A549 (cell line): ENCODE results near the gene RHEBL1. TPM values are rescaled to one million over a fixed set of nuclear protein-coding genes. Genes with fewer than 3 reads are reported as not detected.

ENCODE experiments used
- ATAC-seq, 2 experiments: fragments of 200-7000 bp in 1 of 2; fragments of >200 bp in 1 of 2; cut with Nextera tagmentation in 1 of 2; cut with Tn5 transposase in 1 of 2; 3 replicates each; pipeline versions ENCODE4 v1.8.0 to v1.9.1; 2018 to 2020; ENCODE audit warnings: mild to moderate bottlenecking in 1 of 2, moderate library complexity in 1 of 2
- CTCF ChIA-PET: fragments of 300-600 bp; sonication (Branson Sonifier 250); formaldehyde crosslinking; extraction: SDS; loops from one replicate; lab custom pipeline; 2021; ENCODE audit warnings: antibody characterized with exemption, inconsistent platforms; lab: Yijun Ruan, JAX
- POLR2A ChIA-PET: fragments of 350-600 bp; formaldehyde crosslinking; extraction: SDS; loops from one replicate; lab custom pipeline; 2021; ENCODE audit warnings: antibody characterized with exemption, inconsistent platforms; lab: Yijun Ruan, JAX
- DNase-seq, 2 experiments: peaks; one replicate each; pipeline versions ENCODE4 v3.0.0 to v3.0.0-alpha.2; 2011 to 2016; ENCODE audit warnings: low read depth in 1 of 2, low spot score in 1 of 2
- FAIRE-seq: peaks from 2 replicates; lab custom pipeline; 2011; peaks lifted over from hg19 to GRCh38; lab: Jason Lieb, UNC
- H3K27ac ChIP-seq, 2 experiments: fragments of >200 bp; sonication (Bioruptor Twin); formaldehyde crosslinking; 3 replicates each; pipeline ENCODE4 v1.5.1; 2016 to 2017
- H3K4me1 ChIP-seq: fragments of >200 bp; sonication (Bioruptor Twin); formaldehyde crosslinking; 3 replicates; pipeline ENCODE4 v1.6.1; 2016
- H3K4me2 ChIP-seq: fragments of >200 bp; sonication (Bioruptor Twin); formaldehyde crosslinking; 3 replicates; pipeline ENCODE4 v1.6.1; 2016
- H3K4me3 ChIP-seq: fragments of >200 bp; sonication (Bioruptor Twin); formaldehyde crosslinking; 3 replicates; pipeline ENCODE4 v1.5.1; 2016
- H3K9me3 ChIP-seq: fragments of >200 bp; sonication (Bioruptor Twin); formaldehyde crosslinking; 3 replicates; pipeline ENCODE4 v1.6.1; 2016
- BHLHE40 ChIP-seq: IDR thresholded peaks from 2 replicates; pipeline ENCODE4 v1.6.1; 2012; ENCODE audit warnings: low read depth, low read length, inconsistent platforms
- CBX2 ChIP-seq: fragments of 200-600 bp; sonication (generic); IDR thresholded peaks from 2 replicates; pipeline ENCODE4 v1.6.1; 2016; ENCODE audit warnings: low read depth, mild to moderate bottlenecking, borderline replicate concordance
- CBX8 ChIP-seq: fragments of 200-600 bp; sonication (generic); IDR thresholded peaks from 2 replicates; pipeline ENCODE4 v1.6.1; 2016
- CEBPB ChIP-seq, 2 experiments: fragments of >200 bp in 1 of 2; sonication (Bioruptor Twin) in 1 of 2; formaldehyde crosslinking in 1 of 2; IDR thresholded peaks; 2 replicates each; pipeline ENCODE4 v1.6.1; 2012 to 2016
- CHD4 ChIP-seq: fragments of 200-600 bp; sonication (generic); IDR thresholded peaks from 2 replicates; pipeline ENCODE4 v1.6.1; 2016; ENCODE audit warnings: antibody characterized with exemption, mild to moderate bottlenecking, borderline replicate concordance
- FOXS1 ChIP-seq: fragments of 250-450 bp; sonication (Bioruptor Pico); IDR thresholded peaks from 2 replicates; pipeline ENCODE4 v1.5.0; 2020; ENCODE audit warnings: mild to moderate bottlenecking, moderate library complexity
- HEYL ChIP-seq: fragments of 250-450 bp; sonication (Bioruptor Pico); IDR thresholded peaks from 2 replicates; pipeline ENCODE4 v1.8.0; 2021; ENCODE audit warnings: mild to moderate bottlenecking, moderate library complexity
- HOXB5 ChIP-seq: fragments of 250-450 bp; sonication (Bioruptor Pico); IDR thresholded peaks from 2 replicates; pipeline ENCODE4 v1.5.0; 2020; ENCODE audit warnings: mild to moderate bottlenecking, moderate library complexity
- JUNB ChIP-seq: fragments of >200 bp; sonication (Bioruptor Twin); formaldehyde crosslinking; IDR thresholded peaks from 2 replicates; pipeline ENCODE4 v1.6.1; 2016
- MAFK ChIP-seq: fragments of 450-650 bp; IDR thresholded peaks from 2 replicates; pipeline ENCODE4 v1.6.1; 2014; ENCODE audit not compliant: partially characterized antibody
- NR3C1 ChIP-seq: fragments of >200 bp; sonication (Bioruptor Twin); formaldehyde crosslinking; IDR thresholded peaks from 3 replicates; pipeline ENCODE4 v1.6.1; 2017
- POLR2AphosphoS2 ChIP-seq: conservative IDR thresholded peaks from 2 replicates; pipeline ENCODE4 v1.6.1; 2012; ENCODE audit warnings: low read length, improper control_type of control experiment, inconsistent platforms
- REST ChIP-seq: fragments of 200-600 bp; sonication (generic); IDR thresholded peaks from 2 replicates; pipeline ENCODE4 v1.6.1; 2016; ENCODE audit warnings: antibody characterized with exemption, mild to moderate bottlenecking, moderate library complexity
- RNF2 ChIP-seq: fragments of 200-600 bp; sonication (generic); IDR thresholded peaks from 2 replicates; pipeline ENCODE4 v1.6.1; 2016; ENCODE audit warnings: low read depth, mild to moderate bottlenecking, antibody characterized with exemption, moderate library complexity, borderline replicate concordance
- SMC3 ChIP-seq: fragments of >200 bp; sonication (Bioruptor Twin); formaldehyde crosslinking; IDR thresholded peaks from 3 replicates; pipeline ENCODE4 v1.6.1; 2018; ENCODE audit warnings: inconsistent platforms
- ZNF302 ChIP-seq: fragments of 250-450 bp; sonication (Bioruptor Pico); IDR thresholded peaks from 2 replicates; pipeline ENCODE4 v1.9.0; 2021; ENCODE audit warnings: inconsistent platforms, mild to moderate bottlenecking, moderate library complexity
- ZSCAN20 ChIP-seq: fragments of 250-450 bp; sonication (Bioruptor Pico); IDR thresholded peaks from 2 replicates; pipeline ENCODE4 v1.8.0; 2022; ENCODE audit warnings: mild to moderate bottlenecking, moderate library complexity
- WGBS: methylation state at CpG from one replicate; pipeline ENCODE4 v1.1.6; 2017; ENCODE audit errors: missing lambda C conversion rate; 5-methylcytosine and 5-hydroxymethylcytosine counted together
- polyA plus RNA-seq, 4 experiments: library from polyadenylated mRNA; depleted of rRNA in 3 of 4; stranded (reverse); fragments of >200 nt; fragmentation: RNase III in 1 of 4; extraction: RNeasy Plus Mini Kit Qiagen cat#74134 plus additional on column Dnase treatment in 1 of 4; gene quantifications; 2 replicates in 3 of 4; 3 replicates in 1 of 4; pipeline ENCODE4 v1.2.3, GENCODE V29; 2011 to 2017
- TF ChIP-seq, protein P1 (sequence below): IDR thresholded peaks from 2 replicates; pipeline ENCODE4 v1.6.1; 2012; ENCODE audit warnings: low read depth, borderline replicate concordance
- TF ChIP-seq, protein P2 (sequence below): IDR thresholded peaks from 2 replicates; pipeline ENCODE4 v1.6.1; 2012
- TF ChIP-seq, protein P3 (sequence below): fragments of 150-350 bp; IDR thresholded peaks from 2 replicates; pipeline ENCODE4 v1.6.1; 2014; ENCODE audit warnings: low read depth, mild to moderate bottlenecking, low read length

RHEBL1 gene
- polyA plus RNA-seq, 2 of the 4 experiments (the other 2 are of a cell fraction) = 2.1 to 4.0 TPM

DNA sequence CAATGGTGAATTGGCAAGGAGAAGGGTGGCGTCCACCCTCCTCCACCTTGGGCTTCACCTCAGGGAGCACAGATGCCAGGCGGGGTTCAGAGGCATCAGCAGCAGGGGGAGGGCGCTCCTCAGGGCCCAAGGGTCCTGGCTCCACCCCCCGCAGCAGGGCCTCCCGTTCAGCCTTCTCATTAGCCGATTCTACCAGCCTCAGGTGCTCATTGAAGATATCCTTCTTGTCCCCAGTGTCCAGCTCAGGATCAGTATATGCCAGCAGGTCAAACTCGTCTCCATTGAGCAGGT, 31.9 kb downstream of the RHEBL1 start:
- Histone ChIP-seq H3K4me3 (no peak overlapping the region), H3K4me2 (no peak overlapping the region), H3K27ac (no peak overlapping the region), H3K9me3 (no peaks in the 10 kb centered on the region), H3K4me1 (no peaks in the 10 kb centered on the region)
- 86% methylated on average over 7 of the region's 7 CpGs for WGBS
- no peak for FAIRE-seq
- TF ChIP-seq FOXS1 (CRISPR knock-in tag) (no peak), ZNF302 (CRISPR knock-in tag) (no peak), CEBPB (IDR thresholded peaks at IDR 0.05) (no peak), ZSCAN20 (no peak), NR3C1 (no peak), MAFK (no peak), CBX8 (no peak), REST (no peak), BHLHE40 (no peak), CBX2 (no peak), JUNB (no peak), RNF2 (no peak), CHD4 (no peak), POLR2AphosphoS2 (no peak), HEYL (CRISPR knock-in tag) (no peak)
- TF ChIP-seq, protein P1, sequence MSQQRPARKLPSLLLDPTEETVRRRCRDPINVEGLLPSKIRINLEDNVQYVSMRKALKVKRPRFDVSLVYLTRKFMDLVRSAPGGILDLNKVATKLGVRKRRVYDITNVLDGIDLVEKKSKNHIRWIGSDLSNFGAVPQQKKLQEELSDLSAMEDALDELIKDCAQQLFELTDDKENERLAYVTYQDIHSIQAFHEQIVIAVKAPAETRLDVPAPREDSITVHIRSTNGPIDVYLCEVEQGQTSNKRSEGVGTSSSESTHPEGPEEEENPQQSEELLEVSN = no peak
- TF ChIP-seq, protein P2, sequence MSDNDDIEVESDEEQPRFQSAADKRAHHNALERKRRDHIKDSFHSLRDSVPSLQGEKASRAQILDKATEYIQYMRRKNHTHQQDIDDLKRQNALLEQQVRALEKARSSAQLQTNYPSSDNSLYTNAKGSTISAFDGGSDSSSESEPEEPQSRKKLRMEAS = no peak
- DNase-seq = no peak
- ATAC-seq = no peak
- POLR2A ChIA-PET = no interaction called here
- CTCF ChIA-PET = interaction anchor here (0.6 to 2.8 kb wide), 12 partner anchors 9 to 60 kb away, joined by 3 to 14 read pairs (median 6); partner anchors contain the start of gene WNT1

DNA sequence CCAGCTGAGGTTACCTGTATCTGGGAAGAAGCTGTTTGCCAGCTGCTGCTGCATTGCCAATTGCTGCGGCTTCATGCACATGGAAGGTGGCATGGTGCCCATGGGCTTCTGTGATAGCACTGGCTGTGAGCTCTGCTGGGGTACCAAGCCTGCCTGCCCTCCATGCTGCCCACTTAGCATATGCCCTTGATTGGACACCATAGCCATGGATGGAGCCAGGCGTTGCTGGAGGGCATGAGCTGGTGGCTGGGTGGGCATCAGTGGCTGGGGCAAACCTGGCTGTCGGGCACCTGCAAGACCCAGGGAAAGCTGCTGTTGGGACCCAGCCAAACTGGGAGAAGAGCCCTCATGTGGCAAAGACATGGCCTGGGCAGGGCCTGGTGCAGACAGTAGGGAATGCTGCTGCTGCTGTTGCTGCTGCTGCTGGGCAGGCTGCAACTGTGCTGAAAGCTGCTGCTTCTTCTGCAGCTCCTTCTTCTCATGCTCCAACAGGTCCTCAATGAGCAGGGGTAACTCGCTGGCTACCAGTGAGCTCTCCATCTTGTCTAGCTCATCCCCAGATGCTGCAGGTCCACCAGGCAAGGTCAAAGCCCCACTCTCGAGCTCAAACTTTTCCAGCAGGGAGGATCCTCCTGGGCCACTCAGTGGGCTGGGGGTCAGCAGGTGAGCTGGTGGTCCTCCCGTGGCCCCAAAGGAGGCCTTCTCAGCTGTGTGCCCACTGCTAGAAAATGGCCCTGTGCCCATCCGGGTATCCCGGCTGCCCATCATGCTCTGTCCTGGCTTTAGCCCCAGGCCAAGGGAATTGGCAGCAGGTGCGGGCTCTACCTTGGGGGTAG, 32.5 kb downstream of the RHEBL1 start:
- CTCF ChIA-PET = interaction anchor here (0.7 to 2.8 kb wide), 12 partner anchors 8 to 251 kb away, joined by 3 to 14 read pairs (median 6); partner anchors contain the start of gene WNT1
- POLR2A ChIA-PET = no interaction called here
- ATAC-seq (no peak), DNase-seq (no peak), FAIRE-seq (no peak)
- Histone ChIP-seq H3K4me2 (no peak overlapping the region), H3K27ac (no peak overlapping the region), H3K4me3 (no peak overlapping the region), H3K9me3 (no peaks in the 10 kb centered on the region), H3K4me1 (no peaks in the 10 kb centered on the region)
- 93% methylated on average over 9 of the region's 9 CpGs for WGBS
- TF ChIP-seq SMC3 (no peak), NR3C1 (no peak), HOXB5 (CRISPR knock-in tag) (no peak)
- TF ChIP-seq, protein P3, sequence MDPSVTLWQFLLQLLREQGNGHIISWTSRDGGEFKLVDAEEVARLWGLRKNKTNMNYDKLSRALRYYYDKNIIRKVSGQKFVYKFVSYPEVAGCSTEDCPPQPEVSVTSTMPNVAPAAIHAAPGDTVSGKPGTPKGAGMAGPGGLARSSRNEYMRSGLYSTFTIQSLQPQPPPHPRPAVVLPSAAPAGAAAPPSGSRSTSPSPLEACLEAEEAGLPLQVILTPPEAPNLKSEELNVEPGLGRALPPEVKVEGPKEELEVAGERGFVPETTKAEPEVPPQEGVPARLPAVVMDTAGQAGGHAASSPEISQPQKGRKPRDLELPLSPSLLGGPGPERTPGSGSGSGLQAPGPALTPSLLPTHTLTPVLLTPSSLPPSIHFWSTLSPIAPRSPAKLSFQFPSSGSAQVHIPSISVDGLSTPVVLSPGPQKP = no peak
